HEK293 (cell line): ENCODE data around the gene DNASE1.

Source experiments
- TCF7L2 ChIP-seq: IDR thresholded peaks from 2 replicates; pipeline ENCODE4 v1.6.1; 2011; ENCODE audit warnings: low read depth, mild to moderate bottlenecking, inconsistent platforms, low read length, moderate library complexity, borderline replicate concordance
- ZNF292 ChIP-seq: fragments of 450-650 bp; formaldehyde crosslinking; IDR thresholded peaks from 2 replicates; pipeline ENCODE4 v1.5.1; 2016; ENCODE audit warnings: low read depth, missing biosample characterization, missing genetic modification characterization, borderline replicate concordance
- ZNF335 ChIP-seq: fragments of 450-650 bp; formaldehyde crosslinking; conservative IDR thresholded peaks from 2 replicates; pipeline ENCODE4 v1.5.1; 2016; ENCODE audit warnings: missing biosample characterization, missing genetic modification characterization
- ZNF76 ChIP-seq: fragments of 450-650 bp; formaldehyde crosslinking; IDR thresholded peaks from 2 replicates; pipeline ENCODE4; 2016; ENCODE audit warnings: low read depth, missing biosample characterization, missing genetic modification characterization, borderline replicate concordance
- ZNF768 ChIP-seq: fragments of 450-650 bp; formaldehyde crosslinking; IDR thresholded peaks from 2 replicates; pipeline ENCODE4 v1.5.1; 2018; ENCODE audit warnings: missing biosample characterization, mild to moderate bottlenecking, missing genetic modification characterization
- TF ChIP-seq, protein P1 (sequence below): fragments of 450-650 bp; IDR thresholded peaks from 2 replicates; pipeline ENCODE4 v1.5.1; 2018; ENCODE audit warnings: missing biosample characterization, missing genetic modification characterization
- TF ChIP-seq, protein P2 (sequence below): fragments of 450-650 bp; formaldehyde crosslinking; IDR thresholded peaks from 2 replicates; pipeline ENCODE4 v1.5.1; 2016; ENCODE audit warnings: missing biosample characterization, missing genetic modification characterization

DNA sequence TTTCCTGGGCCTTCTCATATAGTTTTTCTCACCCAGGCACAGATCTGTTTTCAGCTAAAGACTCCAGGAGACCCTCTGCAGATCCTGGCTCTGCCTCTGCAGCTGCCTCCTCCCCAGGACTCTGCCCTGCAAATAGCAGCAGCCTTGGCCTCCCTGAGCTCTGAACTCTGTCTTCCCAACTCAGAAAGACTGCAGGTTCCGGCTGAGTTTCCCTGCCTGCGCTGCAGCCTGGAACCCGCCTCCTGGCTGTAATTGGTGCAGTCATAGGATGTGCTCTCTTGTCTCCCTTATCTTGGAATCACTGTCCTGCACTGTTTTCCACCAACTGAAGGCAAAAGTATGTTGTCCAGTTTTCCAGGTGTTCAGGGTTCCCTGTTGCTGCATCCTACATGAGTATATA lies 14.3 kb upstream of the DNASE1 start:
- TF ChIP-seq, protein P1, sequence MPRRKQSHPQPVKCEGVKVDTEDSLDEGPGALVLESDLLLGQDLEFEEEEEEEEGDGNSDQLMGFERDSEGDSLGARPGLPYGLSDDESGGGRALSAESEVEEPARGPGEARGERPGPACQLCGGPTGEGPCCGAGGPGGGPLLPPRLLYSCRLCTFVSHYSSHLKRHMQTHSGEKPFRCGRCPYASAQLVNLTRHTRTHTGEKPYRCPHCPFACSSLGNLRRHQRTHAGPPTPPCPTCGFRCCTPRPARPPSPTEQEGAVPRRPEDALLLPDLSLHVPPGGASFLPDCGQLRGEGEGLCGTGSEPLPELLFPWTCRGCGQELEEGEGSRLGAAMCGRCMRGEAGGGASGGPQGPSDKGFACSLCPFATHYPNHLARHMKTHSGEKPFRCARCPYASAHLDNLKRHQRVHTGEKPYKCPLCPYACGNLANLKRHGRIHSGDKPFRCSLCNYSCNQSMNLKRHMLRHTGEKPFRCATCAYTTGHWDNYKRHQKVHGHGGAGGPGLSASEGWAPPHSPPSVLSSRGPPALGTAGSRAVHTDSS (tag by site-specific recombination) = no peak
- TF ChIP-seq, protein P2, sequence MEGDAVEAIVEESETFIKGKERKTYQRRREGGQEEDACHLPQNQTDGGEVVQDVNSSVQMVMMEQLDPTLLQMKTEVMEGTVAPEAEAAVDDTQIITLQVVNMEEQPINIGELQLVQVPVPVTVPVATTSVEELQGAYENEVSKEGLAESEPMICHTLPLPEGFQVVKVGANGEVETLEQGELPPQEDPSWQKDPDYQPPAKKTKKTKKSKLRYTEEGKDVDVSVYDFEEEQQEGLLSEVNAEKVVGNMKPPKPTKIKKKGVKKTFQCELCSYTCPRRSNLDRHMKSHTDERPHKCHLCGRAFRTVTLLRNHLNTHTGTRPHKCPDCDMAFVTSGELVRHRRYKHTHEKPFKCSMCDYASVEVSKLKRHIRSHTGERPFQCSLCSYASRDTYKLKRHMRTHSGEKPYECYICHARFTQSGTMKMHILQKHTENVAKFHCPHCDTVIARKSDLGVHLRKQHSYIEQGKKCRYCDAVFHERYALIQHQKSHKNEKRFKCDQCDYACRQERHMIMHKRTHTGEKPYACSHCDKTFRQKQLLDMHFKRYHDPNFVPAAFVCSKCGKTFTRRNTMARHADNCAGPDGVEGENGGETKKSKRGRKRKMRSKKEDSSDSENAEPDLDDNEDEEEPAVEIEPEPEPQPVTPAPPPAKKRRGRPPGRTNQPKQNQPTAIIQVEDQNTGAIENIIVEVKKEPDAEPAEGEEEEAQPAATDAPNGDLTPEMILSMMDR (tag by site-specific recombination) = no peak
- TF ChIP-seq ZNF768 (tag by site-specific recombination) = no peak
- no peak for TF ChIP-seq TCF7L2
- no peak for TF ChIP-seq ZNF76 (tag by site-specific recombination)
- no peak for TF ChIP-seq ZNF335
- TF ChIP-seq ZNF292 (tag by site-specific recombination) = no peak
